GM19035 (cell line): ENCODE measurements around the gene AP4M1.
A peak's percentile ranks its signal among the peaks of the same experiment; 100 is the strongest.

Experiments
- ATAC-seq: cut with Tn5 transposase; IDR thresholded peaks from one replicate; pipeline ENCODE4 v1.9.1; 2021; ENCODE audit not compliant: unreplicated experiment

The AP4M1 gene

GRCh38 chr7:100107125-100107737 is 5.8 kb downstream of the AP4M1 start:
- no peak for ATAC-seq

GRCh38 chr7:100107890-100108289 is 6.4 kb downstream of the AP4M1 start:
- no peak for ATAC-seq

GRCh38 chr7:100109521-100110163 is 8.2 kb downstream of the AP4M1 start:
- no peak for ATAC-seq

GRCh38 chr7:100111156-100111555 is 9.7 kb downstream of the AP4M1 start:
- no peak for ATAC-seq

- no peak for ATAC-seq
Observed at GRCh38 chr7:100111914-100112313, 10.5 kb downstream of the AP4M1 start.

GRCh38 chr7:100115026-100115425 is 13.6 kb downstream of the AP4M1 start:
- no peak for ATAC-seq

- ATAC-seq = no peak
Observed at GRCh38 chr7:100118388-100119071, 17.1 kb downstream of the AP4M1 start.

- peak; percentile 86 for ATAC-seq
Observed at GRCh38 chr7:100119072-100119969, 17.9 kb downstream of the AP4M1 start, which contains the start of the genes CNPY4 and TAF6. Gene CNPY4, plus strand, starts transcription at chr7:100119634. Its CDS starts 111 bp downstream, at chr7:100119745. Gene TAF6, minus strand, starts transcription at chr7:100119358. Its CDS starts 5,149 bp downstream, at chr7:100114209.

GRCh38 chr7:100119970-100120732 is 18.7 kb downstream of the AP4M1 start:
- ATAC-seq = peak; percentile 27

- no peak for ATAC-seq
Observed at GRCh38 chr7:100120733-100121036, 19.2 kb downstream of the AP4M1 start.

GRCh38 chr7:100122067-100122466 is 20.6 kb downstream of the AP4M1 start:
- ATAC-seq = no peak

- no peak for ATAC-seq
Observed at GRCh38 chr7:100122568-100122967, 21.1 kb downstream of the AP4M1 start.

- ATAC-seq = no peak
Observed at GRCh38 chr7:100124301-100125230, 23.1 kb downstream of the AP4M1 start.

- peak; percentile 33 for ATAC-seq
Observed at GRCh38 chr7:100126239-100126930, 24.9 kb downstream of the AP4M1 start.

- peak; percentile 66 for ATAC-seq
Observed at GRCh38 chr7:100126931-100127865, 25.8 kb downstream of the AP4M1 start, which contains the start of gene MBLAC1. Gene MBLAC1, plus strand, starts transcription at chr7:100126967. Its CDS starts 429 bp downstream, at chr7:100127396.

GRCh38 chr7:100127866-100128636 is 26.6 kb downstream of the AP4M1 start:
- no peak for ATAC-seq

- ATAC-seq = no peak
Observed at GRCh38 chr7:100128637-100128963, 27.2 kb downstream of the AP4M1 start.
